Mononuclear cell (primary cell): Measurements from ENCODE around the gene UBE2E2. TPM values are rescaled to one million over a fixed set of nuclear protein-coding genes. Genes with fewer than 3 reads are reported as not detected.

Experiments used
- H3K27me3 ChIP-seq: 2 replicates; pipeline ENCODE4 v1.6.0; 2011; ENCODE audit warnings: low read length, control low read depth; ENCODE audit not compliant: insufficient read depth
- H3K4me1 ChIP-seq: 2 replicates; pipeline ENCODE4 v1.5.1; 2011; ENCODE audit warnings: mild to moderate bottlenecking, low read length, control low read depth; ENCODE audit not compliant: insufficient read depth
- H3K4me3 ChIP-seq: 2 replicates; pipeline ENCODE4 v1.5.1; 2011; ENCODE audit warnings: mild to moderate bottlenecking, low read length, moderate library complexity
- H3K9me3 ChIP-seq: 2 replicates; pipeline ENCODE4 v1.5.1; 2011; ENCODE audit warnings: low read depth, mild to moderate bottlenecking, control low read depth, low read length
- total RNA-seq: library from RNA; depleted of rRNA; stranded (reverse); fragments of >200 nt; gene quantifications from one replicate; pipeline ENCODE4 v1.2.3, GENCODE V29; 2012

Gene UBE2E2
- total RNA-seq, 1 donor, result 53.9 TPM

DNA sequence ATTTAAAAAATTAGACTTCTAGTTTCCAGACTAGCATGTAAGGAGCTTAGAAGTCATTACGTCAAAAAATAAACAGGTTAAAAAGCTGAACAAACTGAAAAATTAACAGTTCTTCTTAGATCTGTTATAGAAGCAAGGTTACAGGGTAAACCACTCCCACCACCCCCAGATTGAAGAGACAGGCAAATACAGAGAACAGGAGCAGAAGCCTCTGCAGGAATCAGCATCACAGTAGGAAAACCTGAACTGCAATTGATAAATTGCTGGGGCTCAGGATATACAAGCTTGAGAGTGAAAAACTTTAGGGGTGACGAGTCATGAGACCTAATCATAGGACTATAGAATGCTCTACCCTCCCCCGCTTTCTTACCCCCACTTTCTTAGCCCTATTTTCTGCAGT, 222.3 kb downstream of the UBE2E2 start:
- Histone ChIP-seq H3K4me3 (no peak overlapping the region), H3K9me3 (no peaks in the 10 kb centered on the region), H3K4me1 (no peaks in the 10 kb centered on the region), H3K27me3 (no peaks in the 10 kb centered on the region)

DNA sequence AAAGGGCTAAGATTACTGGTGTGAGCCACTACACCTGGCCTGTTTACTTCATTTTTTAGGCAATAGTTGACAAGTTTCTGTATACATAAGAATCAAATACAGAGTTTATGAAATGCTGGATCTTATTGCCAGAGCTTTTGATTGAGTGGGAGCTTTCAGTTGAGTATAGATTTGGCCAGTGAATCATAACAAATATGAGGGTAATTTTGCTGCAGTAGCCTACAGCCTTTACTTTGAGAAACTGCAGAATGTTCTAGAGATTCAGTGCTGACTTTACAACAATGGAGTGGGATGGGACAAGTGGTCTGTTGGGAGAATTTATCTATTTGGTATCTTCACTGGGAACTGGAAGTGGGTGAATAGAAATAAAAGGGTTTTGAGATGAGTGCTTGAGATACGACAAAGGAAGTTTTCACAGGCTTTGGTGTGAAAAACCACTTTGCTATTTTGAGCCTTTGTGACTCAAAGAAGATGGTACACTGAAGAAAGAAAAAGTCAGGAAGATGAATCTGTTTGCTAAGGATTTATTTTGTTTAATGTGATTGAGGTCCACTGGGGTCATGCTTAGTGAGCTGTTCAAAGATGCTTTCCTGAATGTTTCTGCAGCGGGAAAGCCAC, 227.8 kb downstream of the UBE2E2 start:
- H3K9me3 ChIP-seq, result no peaks in the 10 kb centered on the region
- no peaks in the 10 kb centered on the region for H3K27me3 ChIP-seq
- peaks cover 8% of the 10 kb centered on the region for H3K4me1 ChIP-seq
- no peak overlapping the region for H3K4me3 ChIP-seq

DNA sequence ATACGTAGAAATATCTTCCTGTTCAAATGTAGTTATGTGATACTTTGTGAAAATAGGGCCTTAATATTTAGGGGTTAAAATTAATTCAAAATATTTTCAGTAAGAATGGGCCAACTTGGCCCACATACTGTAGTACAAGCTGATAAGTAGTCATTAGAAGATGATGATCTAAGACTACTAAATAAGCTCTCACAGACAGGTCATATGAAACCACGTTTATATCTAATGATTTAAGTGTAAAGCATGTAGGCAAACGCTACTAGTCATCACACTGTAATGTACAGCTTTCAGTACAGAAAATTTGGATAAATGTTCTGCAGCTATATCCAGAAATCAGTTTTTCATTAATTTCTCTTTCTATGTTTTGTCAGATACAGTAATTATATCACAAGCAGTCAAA, 228.6 kb downstream of the UBE2E2 start:
- H3K4me3 ChIP-seq, result no peak overlapping the region
- H3K27me3 ChIP-seq, result no peaks in the 10 kb centered on the region
- H3K9me3 ChIP-seq, result no peaks in the 10 kb centered on the region
- peaks cover 8% of the 10 kb centered on the region for H3K4me1 ChIP-seq

DNA sequence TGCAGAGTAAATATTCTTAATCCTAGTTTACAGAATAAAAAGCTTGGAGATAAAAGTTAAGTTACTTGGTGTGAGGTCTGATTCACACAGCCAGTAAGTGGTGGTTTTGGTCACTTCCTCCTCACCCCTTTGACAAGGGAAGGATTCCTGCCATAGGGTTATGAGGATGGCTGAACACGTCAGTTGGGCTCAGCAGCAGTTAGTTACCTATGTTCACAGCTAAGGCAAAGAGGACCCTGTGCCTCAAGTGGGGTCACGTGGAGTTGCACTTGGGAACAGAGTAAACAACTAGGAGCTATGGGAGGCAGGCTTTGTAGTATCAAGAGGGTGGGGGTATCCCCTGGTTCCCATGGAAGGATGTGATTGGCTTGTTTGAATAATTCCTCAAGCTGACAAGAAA, 232.2 kb downstream of the UBE2E2 start:
- Histone ChIP-seq H3K4me3 (no peak overlapping the region), H3K4me1 (peaks cover 12% of the 10 kb centered on the region), H3K9me3 (no peaks in the 10 kb centered on the region), H3K27me3 (no peaks in the 10 kb centered on the region)

DNA sequence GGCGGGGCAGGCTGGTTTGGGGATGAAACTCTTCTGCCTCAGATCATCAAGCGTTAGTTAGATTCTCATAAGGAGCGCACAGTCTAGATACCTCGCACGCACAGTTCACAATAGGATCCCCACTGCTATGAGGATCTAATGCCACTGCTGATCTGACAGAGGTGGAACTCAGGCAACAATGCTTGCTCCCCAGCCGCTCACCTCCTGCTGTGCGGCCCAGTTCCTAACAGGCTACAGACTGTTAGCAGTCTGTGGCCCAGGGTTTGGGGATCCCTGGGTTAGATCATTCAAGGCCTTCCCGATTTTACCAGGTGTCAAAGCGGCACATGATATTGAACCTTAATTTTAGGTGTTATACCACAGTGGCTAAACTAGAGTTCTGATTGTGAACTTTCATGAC, 232.8 kb downstream of the UBE2E2 start:
- H3K27me3 ChIP-seq, result no peaks in the 10 kb centered on the region
- H3K4me1 ChIP-seq, result peaks cover 11% of the 10 kb centered on the region
- H3K4me3 ChIP-seq, result no peak overlapping the region
- no peaks in the 10 kb centered on the region for H3K9me3 ChIP-seq

DNA sequence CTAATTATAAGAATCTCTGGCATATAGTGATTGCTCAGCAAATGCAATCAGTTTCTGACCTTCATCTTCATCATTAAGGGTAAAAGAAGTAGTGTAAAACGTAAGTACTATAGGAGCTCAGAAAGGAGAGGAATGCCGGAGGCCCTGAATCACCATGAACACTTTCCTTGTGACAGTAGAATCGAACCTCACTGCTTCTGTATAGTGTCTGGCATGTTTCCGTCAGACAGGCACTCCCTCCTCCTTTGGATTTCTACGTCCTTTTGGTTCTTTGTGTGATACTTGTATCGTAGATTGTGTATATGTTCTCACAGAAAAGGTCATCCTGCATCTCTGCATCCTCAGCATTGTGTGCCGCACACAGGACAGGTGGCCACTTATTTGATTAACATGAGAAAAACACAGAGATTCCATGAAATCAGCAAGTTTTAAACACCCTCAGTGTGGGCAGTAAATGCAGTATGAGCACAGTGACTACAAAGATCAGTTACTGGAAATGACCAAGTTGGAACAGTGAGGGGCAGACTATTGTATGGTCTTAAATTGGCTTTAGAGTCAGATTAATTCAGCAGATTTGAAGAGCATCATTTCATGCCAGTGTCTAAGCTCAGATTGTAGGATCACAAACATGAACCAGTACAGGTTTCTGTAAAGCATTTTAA, 234.5 kb downstream of the UBE2E2 start:
- Histone ChIP-seq H3K4me1 (peaks cover 11% of the 10 kb centered on the region), H3K9me3 (no peaks in the 10 kb centered on the region), H3K4me3 (no peak overlapping the region), H3K27me3 (no peaks in the 10 kb centered on the region)

DNA sequence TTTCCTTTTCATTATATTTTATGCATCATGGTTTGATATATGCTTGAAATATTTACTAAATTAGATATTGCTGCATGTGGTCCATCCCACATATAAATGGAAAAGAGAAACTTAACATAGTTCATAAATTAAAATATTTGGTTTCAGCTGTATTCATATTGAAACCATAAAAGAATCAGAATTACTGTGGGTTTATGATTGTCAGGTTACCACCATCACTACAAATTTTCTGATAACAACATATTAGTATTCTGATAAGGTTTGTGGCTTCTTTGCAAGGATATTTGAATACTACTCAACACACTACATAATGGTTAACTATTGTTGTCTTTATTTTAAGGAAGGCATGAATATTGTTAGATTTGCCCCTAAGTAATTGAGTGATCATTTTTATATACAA, 235.5 kb downstream of the UBE2E2 start:
- Histone ChIP-seq H3K4me3 (no peak overlapping the region), H3K27me3 (no peaks in the 10 kb centered on the region), H3K4me1 (peaks cover 21% of the 10 kb centered on the region), H3K9me3 (no peaks in the 10 kb centered on the region)

DNA sequence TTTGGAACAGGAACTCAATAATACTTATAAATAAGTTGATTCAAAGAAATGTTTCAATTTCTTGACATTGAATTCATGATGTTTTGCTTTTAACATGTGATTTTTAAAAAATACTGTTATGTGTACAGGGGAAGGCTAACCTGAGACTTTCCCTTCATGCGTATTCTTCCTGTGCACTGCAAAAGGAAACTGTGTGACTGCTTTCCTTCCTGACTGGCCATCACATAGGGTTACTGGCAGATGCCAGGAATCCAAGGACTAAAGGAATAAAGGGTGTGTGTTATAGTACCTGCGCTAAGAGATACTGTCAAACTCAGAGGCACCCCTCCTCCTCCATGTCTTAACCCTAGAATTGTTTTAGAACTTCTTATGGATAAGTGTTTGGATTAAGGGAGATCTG, 236.0 kb downstream of the UBE2E2 start:
- Histone ChIP-seq H3K4me1 (peaks cover 21% of the 10 kb centered on the region), H3K27me3 (no peaks in the 10 kb centered on the region), H3K4me3 (no peak overlapping the region), H3K9me3 (no peaks in the 10 kb centered on the region)

DNA sequence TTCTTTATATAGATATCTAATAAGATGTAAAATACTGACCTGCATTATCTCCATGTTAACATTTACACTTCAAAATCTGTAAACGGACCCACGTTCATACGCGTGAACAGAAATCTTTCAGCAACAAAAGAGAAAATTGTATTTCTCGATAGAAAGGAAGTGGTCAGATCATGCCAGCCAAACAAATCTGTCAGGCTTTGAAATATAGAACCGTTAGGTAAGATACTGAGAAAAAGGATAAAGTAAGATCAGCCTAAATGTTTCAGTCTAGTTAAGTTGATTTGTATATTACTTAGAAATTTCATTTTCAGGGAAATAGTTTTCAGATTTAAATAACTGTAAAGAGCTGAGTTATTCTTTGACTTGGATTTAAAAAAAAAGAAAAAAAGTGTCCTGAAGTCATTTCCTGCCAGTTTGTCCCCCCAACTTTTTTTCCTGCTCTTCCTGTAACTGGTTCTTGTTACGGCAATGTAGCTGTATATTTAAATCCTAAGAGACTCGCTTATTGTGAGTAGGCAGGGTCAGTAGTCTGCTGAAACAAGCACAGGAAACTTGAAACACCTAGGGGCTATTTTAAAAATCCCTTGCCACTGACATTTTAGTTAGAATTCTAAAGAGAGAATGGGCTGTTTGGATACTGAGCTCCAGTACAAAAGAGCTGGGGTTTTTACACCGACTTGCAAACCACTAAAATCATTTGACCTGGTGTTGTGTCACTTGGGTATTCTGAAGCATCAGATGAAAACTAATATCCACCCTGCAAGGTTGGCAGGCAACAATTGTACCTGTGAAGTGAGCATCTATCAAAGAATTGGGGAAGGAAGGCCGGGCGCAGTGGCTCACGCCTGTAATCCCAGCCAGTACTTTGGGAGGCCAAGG, 237.5 kb downstream of the UBE2E2 start:
- H3K4me3 ChIP-seq, result no peak overlapping the region
- H3K9me3 ChIP-seq, result no peaks in the 10 kb centered on the region
- H3K27me3 ChIP-seq, result no peaks in the 10 kb centered on the region
- peaks cover 21% of the 10 kb centered on the region for H3K4me1 ChIP-seq

DNA sequence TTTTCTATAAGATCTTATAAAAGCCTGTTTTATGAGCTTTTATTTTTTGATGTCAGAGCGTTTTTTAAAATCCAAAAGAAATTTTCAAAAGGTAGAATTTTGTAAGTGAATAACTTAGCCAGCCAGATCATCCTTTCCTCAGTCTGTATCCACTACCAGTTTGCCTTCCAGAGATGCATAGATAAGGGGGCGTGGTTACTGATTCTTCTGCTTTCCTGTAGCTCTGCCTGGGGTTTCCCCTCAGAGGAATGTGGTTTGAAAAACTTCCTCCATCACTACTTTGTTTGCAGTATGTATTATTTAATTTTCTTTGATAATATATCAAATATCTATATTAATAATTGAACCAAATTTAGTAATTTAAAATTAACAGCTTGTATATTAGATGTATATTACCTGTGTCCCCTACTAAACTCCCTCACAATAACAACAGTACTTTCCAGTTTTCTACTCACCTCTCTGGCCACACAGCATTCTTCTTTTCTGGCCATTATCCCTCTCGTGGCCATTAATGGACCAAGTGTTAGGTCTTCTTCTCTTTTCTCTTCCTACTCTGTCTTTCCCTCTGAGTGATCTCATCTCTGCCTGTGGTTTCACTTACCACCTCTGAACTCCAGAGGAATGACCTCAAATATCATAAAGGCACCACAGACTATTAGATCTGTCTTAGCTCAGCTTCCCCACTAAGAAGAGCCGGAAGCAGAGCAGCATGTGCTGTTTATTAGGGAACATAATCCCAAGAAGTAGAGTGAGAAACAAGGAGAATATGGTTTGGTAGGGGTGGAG, 239.7 kb downstream of the UBE2E2 start:
- Histone ChIP-seq H3K27me3 (no peaks in the 10 kb centered on the region), H3K9me3 (no peaks in the 10 kb centered on the region), H3K4me1 (peaks cover 21% of the 10 kb centered on the region), H3K4me3 (no peak overlapping the region)

DNA sequence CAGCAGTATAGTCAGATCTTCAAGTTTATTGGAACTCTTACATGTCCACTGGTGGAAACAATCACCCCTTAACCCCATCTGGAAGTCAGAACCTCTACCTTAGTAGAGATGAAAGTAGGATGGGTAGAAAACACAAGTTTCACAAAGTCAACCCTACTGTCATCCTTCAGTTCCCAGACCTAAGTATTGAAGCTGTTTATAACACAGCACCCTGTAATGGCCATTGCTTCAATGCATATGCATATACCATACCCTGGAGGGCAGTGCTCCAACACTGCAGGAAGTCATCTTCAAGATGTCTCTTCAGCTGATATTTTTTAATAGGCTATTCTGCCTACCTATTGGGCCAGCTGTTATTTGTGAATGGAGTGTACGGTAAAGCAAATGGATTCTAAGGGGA, 241.3 kb downstream of the UBE2E2 start:
- Histone ChIP-seq H3K4me3 (no peak overlapping the region), H3K27me3 (no peaks in the 10 kb centered on the region), H3K4me1 (peaks cover 21% of the 10 kb centered on the region), H3K9me3 (no peaks in the 10 kb centered on the region)

DNA sequence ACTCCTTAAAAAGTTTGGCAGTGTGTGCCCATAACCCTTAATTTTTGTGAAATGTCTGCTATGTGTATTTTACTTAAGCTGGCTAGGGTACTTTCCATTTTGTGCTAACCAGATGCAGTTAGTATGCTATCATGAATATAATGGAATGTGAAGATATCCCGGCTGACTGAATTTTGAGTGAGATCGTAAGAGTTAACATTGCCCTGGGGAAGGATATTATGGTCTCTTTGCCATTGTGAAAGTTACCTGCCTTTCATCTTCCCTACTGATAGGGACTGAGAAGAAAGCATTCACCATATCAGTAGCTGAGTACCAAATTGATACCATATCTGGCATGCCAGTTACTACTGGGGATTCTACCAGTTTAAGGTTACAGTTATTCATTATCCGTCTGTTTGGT, 243.2 kb downstream of the UBE2E2 start:
- no peaks in the 10 kb centered on the region for H3K9me3 ChIP-seq

DNA sequence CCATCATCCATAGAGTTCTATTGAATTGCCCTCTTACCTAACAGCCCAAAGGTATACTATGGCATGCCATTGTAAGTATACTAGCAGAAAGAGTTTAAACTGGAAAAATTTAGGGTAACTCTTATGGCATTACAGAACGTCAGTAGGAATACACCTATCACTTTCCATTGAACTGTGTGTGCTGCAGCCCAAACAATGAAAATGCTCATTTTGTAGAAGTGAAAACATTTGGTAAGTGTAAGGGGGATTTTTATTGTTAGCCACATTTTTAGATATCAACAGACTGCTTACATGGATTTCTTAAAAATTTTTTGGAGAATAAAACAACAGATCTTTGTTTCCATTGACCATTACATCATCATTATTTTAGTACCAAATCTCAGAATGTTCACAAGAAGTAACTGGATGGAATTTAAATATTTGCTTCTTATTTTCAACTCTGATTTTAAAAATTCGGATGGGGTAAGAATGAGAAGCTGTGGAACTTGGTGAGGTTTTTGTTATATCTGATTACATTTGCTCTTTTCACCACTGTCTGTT, 245.9 kb downstream of the UBE2E2 start:
- Histone ChIP-seq H3K9me3 (no peaks in the 10 kb centered on the region), H3K27me3 (no peaks in the 10 kb centered on the region), H3K4me3 (no peak overlapping the region), H3K4me1 (no peaks in the 10 kb centered on the region)

More for the DNA sequence above, 243.2 kb downstream of the UBE2E2 start:
- no peaks in the 10 kb centered on the region for H3K27me3 ChIP-seq
- no peak overlapping the region for H3K4me3 ChIP-seq
- peaks cover 11% of the 10 kb centered on the region for H3K4me1 ChIP-seq

DNA sequence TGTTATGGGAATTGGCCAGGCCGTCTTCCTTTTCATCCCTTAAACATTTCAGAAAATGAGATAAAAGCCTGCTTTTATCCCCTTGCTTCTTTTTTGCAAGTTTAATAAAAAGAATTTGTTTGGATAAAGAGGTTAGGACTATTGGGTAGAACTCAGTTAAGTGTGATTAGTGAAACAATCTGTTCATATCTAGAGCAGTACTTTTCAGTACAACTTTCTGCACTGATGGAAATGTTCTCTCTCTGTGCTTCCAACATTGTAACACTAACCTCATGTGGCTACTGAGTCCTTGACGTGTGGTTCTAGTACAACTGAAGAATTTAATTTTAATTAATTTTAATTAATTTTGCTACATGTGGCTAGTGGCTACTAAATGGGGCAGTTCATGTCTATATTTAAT, 246.9 kb downstream of the UBE2E2 start:
- no peaks in the 10 kb centered on the region for H3K9me3 ChIP-seq
- H3K27me3 ChIP-seq, result no peaks in the 10 kb centered on the region
- no peak overlapping the region for H3K4me3 ChIP-seq
- H3K4me1 ChIP-seq, result peaks cover 4% of the 10 kb centered on the region
